RWPE2 (cell line): ENCODE results near the gene ABCA2.

Source experiments
- ATAC-seq: fragments of 200-7000 bp; cut with Tn5 transposase; 3 replicates; pipeline ENCODE4 v1.9.1; 2021; ENCODE audit warnings: low read depth
- DNase-seq: peaks from one replicate; pipeline ENCODE4 v3.0.0-alpha.2; 2020; ENCODE audit warnings: low spot score
- H3K27ac ChIP-seq: fragments of 450-650 bp; 2 replicates; pipeline ENCODE4 v1.5.1; 2017; ENCODE audit warnings: mild to moderate bottlenecking; ENCODE audit not compliant: poor library complexity, severe bottlenecking
- H3K27me3 ChIP-seq: fragments of 250-450 bp; sonication (Bioruptor Pico); 2 replicates; pipeline ENCODE4 v1.5.1; 2021; ENCODE audit warnings: mild to moderate bottlenecking, moderate library complexity; ENCODE audit not compliant: insufficient read depth, poor library complexity, severe bottlenecking
- H3K36me3 ChIP-seq: fragments of 250-450 bp; sonication (Bioruptor Pico); 2 replicates; pipeline ENCODE4 v1.5.1; 2020; ENCODE audit warnings: low read depth, mild to moderate bottlenecking, moderate library complexity
- H3K4me1 ChIP-seq: fragments of 250-450 bp; sonication (Bioruptor Pico); 2 replicates; pipeline ENCODE4 v1.5.1; 2021; ENCODE audit warnings: mild to moderate bottlenecking, moderate library complexity; ENCODE audit not compliant: insufficient read depth, poor library complexity, severe bottlenecking
- H3K4me3 ChIP-seq: fragments of 250-450 bp; sonication (Bioruptor Pico); 2 replicates; pipeline ENCODE4 v1.5.1; 2021; ENCODE audit warnings: mild to moderate bottlenecking, moderate library complexity; ENCODE audit not compliant: severe bottlenecking
- H3K9me3 ChIP-seq: fragments of 250-450 bp; sonication (Bioruptor Pico); 2 replicates; pipeline ENCODE4 v1.5.1; 2021; ENCODE audit warnings: mild to moderate bottlenecking, moderate library complexity; ENCODE audit not compliant: severe bottlenecking
- CTCF ChIP-seq: fragments of 450-650 bp; IDR thresholded peaks from one replicate; pipeline ENCODE4 v1.5.1; 2017; ENCODE audit warnings: mild to moderate bottlenecking, moderate library complexity; ENCODE audit not compliant: poor library complexity, severe bottlenecking

Gene ABCA2

GRCh38 chr9:136977223-136977622 is 50.8 kb downstream of the ABCA2 start, which contains the start of gene PTGDS:
PTGDS (plus strand) TSS chr9:136977504; CDS start chr9:136977579, 75 bp downstream.
- H3K27me3 ChIP-seq, result no peaks in the 10 kb centered on the region
- no peak for TF ChIP-seq CTCF
- DNase-seq, result no peak
- H3K27ac ChIP-seq, result no peak within 1 kb of the TSS
- ATAC-seq, result no peak
- H3K4me3 ChIP-seq, result peak within 1 kb of the TSS; percentile 36
- no peaks in the 10 kb centered on the region for H3K36me3 ChIP-seq
- no peaks in the 10 kb centered on the region for H3K9me3 ChIP-seq
- peaks cover 7% of the 10 kb centered on the region for H3K4me1 ChIP-seq

- Histone ChIP-seq H3K4me1 (peaks cover 7% of the 10 kb centered on the region), H3K27me3 (no peaks in the 10 kb centered on the region), H3K9me3 (no peaks in the 10 kb centered on the region), H3K36me3 (no peaks in the 10 kb centered on the region), H3K27ac (no peak overlapping the region), H3K4me3 (no peak overlapping the region)
- ATAC-seq (no peak), DNase-seq (no peak)
- TF ChIP-seq CTCF, result no peak
Observed at GRCh38 chr9:136975644-136976043, 52.4 kb downstream of the ABCA2 start.

GRCh38 chr9:136974817-136975535 is 53.1 kb downstream of the ABCA2 start:
- Histone ChIP-seq H3K4me1 (peaks cover 7% of the 10 kb centered on the region), H3K27me3 (no peaks in the 10 kb centered on the region), H3K27ac (no peak overlapping the region), H3K4me3 (no peak overlapping the region), H3K36me3 (no peaks in the 10 kb centered on the region), H3K9me3 (no peaks in the 10 kb centered on the region)
- TF ChIP-seq CTCF, result no peak
- ATAC-seq (peak; percentile 29; the same call in 1 of the 3 replicates), DNase-seq (no peak)

GRCh38 chr9:136973618-136974617 is 54.1 kb downstream of the ABCA2 start:
- ATAC-seq, result no peak
- H3K4me1 ChIP-seq, result peaks cover 7% of the 10 kb centered on the region

More at GRCh38 chr9:136973618-136974617, 54.1 kb downstream of the ABCA2 start:
- H3K36me3 ChIP-seq, result no peaks in the 10 kb centered on the region
- no peak overlapping the region for H3K27ac ChIP-seq
- H3K4me3 ChIP-seq, result no peak overlapping the region
- TF ChIP-seq CTCF, result no peak
- no peaks in the 10 kb centered on the region for H3K27me3 ChIP-seq
- no peak for DNase-seq
- no peaks in the 10 kb centered on the region for H3K9me3 ChIP-seq
